ENCODE results near the gene RAB7A. TPM values are rescaled to one million over a fixed set of nuclear protein-coding genes. Genes with fewer than 3 reads are reported as not detected.

Gene RAB7A
- total and polyA plus RNA-seq, 2 donors (not counting 1 experiment from before 2014, with no cell fraction given), result 62.7 to 138 TPM

GRCh38 chr3:128693696-128694095 lies 32.3 kb upstream of the RAB7A start:
- intact Hi-C loops (cut with micrococcal nuclease), result no loop called here
- Histone ChIP-seq H2AFZ (ENCODE audit: insufficient read depth, low read depth, low read length, poor library complexity, severe bottlenecking) (no peak overlapping the region), H3K4me3 (ENCODE audit: control extremely low read depth in 1 of 5, extremely low read depth in 1 of 5, insufficient read depth in 1 of 5, low read depth in 2 of 5, low read length in 4 of 5) (no peak overlapping the region), H4K20me1 (ENCODE audit: control insufficient read depth, insufficient read depth, low read length, poor library complexity, severe bottlenecking) (no peaks in the 10 kb centered on the region), H3K4me1 (ENCODE audit: control insufficient read depth in 2 of 2, insufficient read depth in 2 of 2, low read length in 2 of 2) (peaks cover 3 to 8% of the 10 kb centered on the region in 2 donors), H3K4me2 (replicated peaks; ENCODE audit: low read depth, low read length, poor library complexity, severe bottlenecking) (no peak overlapping the region), H3K9ac (ENCODE audit: low read length) (no peak overlapping the region), H3K9me3 (ENCODE audit: control extremely low read depth in 1 of 3, control insufficient read depth in 2 of 3, insufficient read depth in 1 of 3, low read length in 2 of 3) (no peaks in the 10 kb centered on the region), H3K36me3 (replicated peaks in 1 of 2; ENCODE audit: control extremely low read depth in 1 of 2, control insufficient read depth in 1 of 2, extremely low read depth in 1 of 2, insufficient read depth in 2 of 2, low read length in 1 of 2) (no peaks in the 10 kb centered on the region), H3K27me3 (replicated peaks in 1 of 4; ENCODE audit: control extremely low read depth in 1 of 4, control insufficient read depth in 3 of 4, insufficient read depth in 4 of 4, low read length in 3 of 4) (peaks cover 0 to 5% (median 0%) of the 10 kb centered on the region in 4 experiments), H3K79me2 (ENCODE audit: control insufficient read depth, insufficient read depth, low read length) (no peaks in the 10 kb centered on the region), H3K27ac (ENCODE audit: low read length in 2 of 2) (no peak overlapping the region)
- Mint-ChIP-seq H3K4me1 (peaks cover 1% of the 10 kb centered on the region), H3K9me3 (ENCODE audit: insufficient read depth) (no peaks in the 10 kb centered on the region), H3K27ac (no peak overlapping the region), H3K4me3 (no peak overlapping the region), H3K27me3 (no peaks in the 10 kb centered on the region)
- ChIA-PET CTCF (no interaction called here), POLR2A (no interaction called here)
- WGBS (ENCODE audit: insufficient coverage), result no CpG with 5 or more reads among the region's 2 CpGs
- no peak for DNase-seq
- TF ChIP-seq EZH2 (IDR thresholded peaks at IDR 0.05; ENCODE audit: borderline replicate concordance, insufficient read depth, low read depth, low read length, poor library complexity, severe bottlenecking), result no peak
- TF ChIP-seq CTCF (IDR thresholded peaks at IDR 0.05), result no peak
- no peak for ATAC-seq (ENCODE audit: low read depth)

GRCh38 chr3:128697341-128697740 lies 28.6 kb upstream of the RAB7A start:
- Histone ChIP-seq H4K20me1 (ENCODE audit: control insufficient read depth, insufficient read depth, low read length, poor library complexity, severe bottlenecking) (no peaks in the 10 kb centered on the region), H3K4me2 (replicated peaks; ENCODE audit: low read depth, low read length, poor library complexity, severe bottlenecking) (no peak overlapping the region), H3K9ac (ENCODE audit: low read length) (no peak overlapping the region), H2AFZ (ENCODE audit: insufficient read depth, low read depth, low read length, poor library complexity, severe bottlenecking) (no peak overlapping the region), H3K36me3 (replicated peaks in 1 of 2; ENCODE audit: control extremely low read depth in 1 of 2, control insufficient read depth in 1 of 2, extremely low read depth in 1 of 2, insufficient read depth in 2 of 2, low read length in 1 of 2) (no peaks in the 10 kb centered on the region), H3K4me3 (ENCODE audit: control extremely low read depth in 1 of 5, extremely low read depth in 1 of 5, insufficient read depth in 1 of 5, low read depth in 2 of 5, low read length in 4 of 5) (no peak overlapping the region), H3K9me3 (ENCODE audit: control extremely low read depth in 1 of 3, control insufficient read depth in 2 of 3, insufficient read depth in 1 of 3, low read length in 2 of 3) (no peaks in the 10 kb centered on the region), H3K79me2 (ENCODE audit: control insufficient read depth, insufficient read depth, low read length) (no peaks in the 10 kb centered on the region), H3K27ac (ENCODE audit: low read length in 2 of 2) (no peak overlapping the region), H3K4me1 (ENCODE audit: control insufficient read depth in 2 of 2, insufficient read depth in 2 of 2, low read length in 2 of 2) (peaks cover 3 to 9% of the 10 kb centered on the region in 2 donors), H3K27me3 (replicated peaks in 1 of 4; ENCODE audit: control extremely low read depth in 1 of 4, control insufficient read depth in 3 of 4, insufficient read depth in 4 of 4, low read length in 3 of 4) (peaks cover 0 to 5% (median 0%) of the 10 kb centered on the region in 4 experiments)
- POLR2A ChIA-PET, result no interaction called here
- Mint-ChIP-seq H3K4me1 (peaks cover 3% of the 10 kb centered on the region), H3K4me3 (peak overlapping the region; percentile 39), H3K27ac (no peak overlapping the region), H3K27me3 (no peaks in the 10 kb centered on the region), H3K9me3 (ENCODE audit: insufficient read depth) (no peaks in the 10 kb centered on the region)
- TF ChIP-seq EZH2 (IDR thresholded peaks at IDR 0.05; ENCODE audit: borderline replicate concordance, insufficient read depth, low read depth, low read length, poor library complexity, severe bottlenecking) (no peak), CTCF (IDR thresholded peaks at IDR 0.05) (no peak)
- intact Hi-C loops (cut with micrococcal nuclease), result no loop called here
- CTCF ChIA-PET, result interaction anchor here (0.7 kb wide), 1 partner anchor 32 kb away, joined by 3 read pairs; no protein-coding TSS in a partner anchor
- no peak for DNase-seq
- no peak for ATAC-seq (ENCODE audit: low read depth)
- WGBS (ENCODE audit: insufficient coverage), result 93% methylated on average over 6 of the region's 8 CpGs

Data from B cell (primary cell).